Fibroblast of skin of right biceps (primary cell): ENCODE measurements around the gene ADAMTSL1.
A peak's percentile ranks its signal among the peaks of the same experiment; 100 is the strongest.

ENCODE experiments used
- DNase-seq: peaks from one replicate; pipeline ENCODE4 v3.0.0-alpha.2; 2013

The ADAMTSL1 gene

DNA sequence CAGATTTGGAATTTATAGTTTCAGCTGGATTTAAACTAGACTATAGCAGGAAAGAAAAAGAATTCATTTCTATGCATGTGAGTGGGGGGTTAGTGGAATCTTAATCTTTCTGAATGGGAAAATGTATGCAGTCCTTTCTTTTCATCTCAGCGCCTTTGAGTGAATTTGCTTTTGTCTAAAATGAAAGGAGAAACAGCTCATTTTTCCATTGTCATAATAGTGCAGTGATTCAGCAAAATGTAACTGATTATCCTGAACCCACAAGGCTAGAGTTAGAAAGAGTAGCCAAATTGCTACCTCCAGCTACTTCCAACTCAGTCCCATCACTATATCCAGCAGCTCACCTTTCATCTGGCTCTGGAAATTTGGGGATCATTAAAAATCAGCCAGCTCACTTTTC, 134.4 kb downstream of the ADAMTSL1 start:
- DNase-seq, result no peak

DNA sequence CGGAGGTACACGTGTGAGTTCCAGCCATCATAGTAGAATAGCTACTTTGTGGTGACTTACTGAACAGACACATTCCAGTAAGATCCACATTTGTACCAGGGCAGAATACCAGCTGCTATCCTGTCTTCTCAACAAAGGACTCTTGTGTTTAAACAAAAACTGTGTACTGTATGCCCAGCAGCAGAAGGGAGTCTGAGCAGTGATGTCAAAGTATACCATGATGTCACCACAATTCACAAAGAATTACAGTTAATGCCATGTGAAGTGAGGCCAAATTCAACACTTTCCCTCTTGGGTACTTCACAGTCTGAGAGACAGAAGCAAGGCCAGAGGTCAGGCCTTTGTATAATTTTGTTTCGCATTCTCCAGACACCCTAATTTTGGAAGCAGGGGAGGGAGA, 137.0 kb downstream of the ADAMTSL1 start:
- DNase-seq, result no peak

- DNase-seq, result no peak
These were observed 138.0 kb downstream of the ADAMTSL1 start for GRCh38 chr9:18611971-18612370.

DNA sequence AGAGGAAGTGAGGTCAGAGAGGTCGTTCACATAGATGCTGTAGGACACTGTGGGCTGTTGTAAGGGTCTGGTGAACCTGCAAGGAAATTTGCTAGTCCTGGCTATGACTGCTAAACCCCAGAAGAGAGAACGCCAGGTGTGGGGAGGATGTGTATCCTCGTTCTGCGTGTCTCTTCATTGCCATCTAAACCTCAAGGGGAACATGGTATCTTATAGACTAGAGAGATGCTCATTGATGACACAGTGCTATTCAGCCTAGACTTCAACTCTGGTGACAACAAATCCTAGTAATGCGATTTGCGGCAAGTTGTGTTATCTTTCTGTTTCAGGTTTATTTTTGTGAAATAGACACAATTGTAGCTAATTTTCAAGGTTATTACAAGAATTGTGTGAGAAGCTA, 140.2 kb downstream of the ADAMTSL1 start:
- no peak for DNase-seq

DNA sequence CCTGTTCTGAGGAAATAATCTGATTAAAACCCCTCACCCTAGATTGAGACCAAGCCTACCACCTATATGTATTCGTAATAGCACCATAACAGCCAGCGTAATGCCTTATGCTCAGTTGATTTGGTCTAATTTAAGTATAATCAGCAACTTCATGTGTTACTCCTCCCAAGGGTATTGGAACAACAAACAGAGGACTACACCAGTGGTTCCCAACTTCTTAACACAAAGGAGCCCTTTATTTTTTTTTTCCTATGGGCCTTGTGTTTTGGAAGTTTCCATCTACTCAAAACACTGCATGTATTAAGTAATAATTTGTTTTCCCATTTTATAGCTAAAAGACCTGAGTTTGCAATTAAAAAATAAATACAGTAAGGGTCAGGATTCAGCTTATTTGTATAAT, 140.7 kb downstream of the ADAMTSL1 start:
- no peak for DNase-seq

DNA sequence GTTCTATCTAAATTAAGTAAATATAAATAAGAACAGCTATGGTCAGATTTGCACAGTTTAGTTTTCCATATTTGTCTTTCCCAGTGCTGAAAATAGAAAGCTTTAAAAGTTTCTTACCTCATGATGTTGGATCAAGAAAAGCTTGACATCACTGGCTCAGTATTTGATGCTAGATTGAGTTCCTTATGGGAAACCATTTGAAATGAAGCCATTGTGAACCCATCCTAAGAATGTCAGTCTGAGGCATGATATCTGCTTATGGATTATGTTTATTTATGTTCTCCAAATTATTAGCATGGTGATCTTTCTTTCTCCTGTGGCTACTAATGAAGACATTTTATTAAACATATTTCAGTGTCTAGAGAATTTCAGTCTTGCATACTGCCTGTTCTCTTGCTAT, 143.0 kb downstream of the ADAMTSL1 start:
- no peak for DNase-seq

- no peak for DNase-seq
These were observed 143.8 kb downstream of the ADAMTSL1 start for GRCh38 chr9:18617759-18618158.

DNA sequence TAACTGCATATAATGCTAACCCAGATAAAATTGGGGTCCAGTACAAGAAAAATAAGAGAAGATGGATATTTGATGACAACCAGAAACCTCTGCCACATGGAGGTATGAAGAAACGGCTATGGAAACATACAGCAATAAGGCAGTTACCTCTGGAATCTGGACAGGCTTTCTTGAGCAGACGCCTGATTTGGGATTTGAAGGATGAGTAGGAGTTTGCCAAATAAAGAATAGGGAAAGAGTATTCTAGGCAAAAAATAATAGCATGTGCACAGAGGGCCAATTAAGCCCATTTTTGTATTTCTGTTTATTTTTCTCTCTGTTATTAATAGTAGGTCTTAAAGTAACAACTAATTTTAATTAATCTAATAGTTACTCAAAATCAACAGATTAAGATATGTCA, 144.9 kb downstream of the ADAMTSL1 start:
- no peak for DNase-seq

DNA sequence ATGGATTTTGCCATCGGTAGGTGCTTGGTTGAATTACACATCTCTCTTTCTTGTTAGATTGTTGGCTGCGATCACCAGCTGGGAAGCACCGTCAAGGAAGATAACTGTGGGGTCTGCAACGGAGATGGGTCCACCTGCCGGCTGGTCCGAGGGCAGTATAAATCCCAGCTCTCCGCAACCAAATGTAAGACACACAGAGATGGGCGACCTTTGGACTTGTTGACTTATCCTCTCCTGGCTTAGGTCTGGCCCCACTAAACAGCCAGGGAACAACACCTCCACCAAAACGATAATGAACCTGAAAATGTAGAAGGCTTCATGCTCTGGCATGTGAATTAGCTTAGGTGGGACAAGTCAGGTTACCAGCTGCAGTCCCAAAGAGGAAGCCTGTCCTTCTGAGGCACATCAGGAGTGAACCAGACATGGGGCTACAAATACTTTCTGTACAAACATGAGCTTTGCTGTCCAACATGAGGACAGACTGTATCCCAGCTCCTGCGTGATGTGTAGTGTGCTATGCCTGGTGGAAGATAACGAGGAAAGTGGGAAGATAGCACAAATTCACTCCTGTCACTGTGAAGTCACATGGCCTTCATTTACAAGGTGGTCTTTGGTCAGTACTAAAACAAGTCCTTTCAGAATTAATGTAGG, 148.4 kb downstream of the ADAMTSL1 start:
- no peak for DNase-seq

DNA sequence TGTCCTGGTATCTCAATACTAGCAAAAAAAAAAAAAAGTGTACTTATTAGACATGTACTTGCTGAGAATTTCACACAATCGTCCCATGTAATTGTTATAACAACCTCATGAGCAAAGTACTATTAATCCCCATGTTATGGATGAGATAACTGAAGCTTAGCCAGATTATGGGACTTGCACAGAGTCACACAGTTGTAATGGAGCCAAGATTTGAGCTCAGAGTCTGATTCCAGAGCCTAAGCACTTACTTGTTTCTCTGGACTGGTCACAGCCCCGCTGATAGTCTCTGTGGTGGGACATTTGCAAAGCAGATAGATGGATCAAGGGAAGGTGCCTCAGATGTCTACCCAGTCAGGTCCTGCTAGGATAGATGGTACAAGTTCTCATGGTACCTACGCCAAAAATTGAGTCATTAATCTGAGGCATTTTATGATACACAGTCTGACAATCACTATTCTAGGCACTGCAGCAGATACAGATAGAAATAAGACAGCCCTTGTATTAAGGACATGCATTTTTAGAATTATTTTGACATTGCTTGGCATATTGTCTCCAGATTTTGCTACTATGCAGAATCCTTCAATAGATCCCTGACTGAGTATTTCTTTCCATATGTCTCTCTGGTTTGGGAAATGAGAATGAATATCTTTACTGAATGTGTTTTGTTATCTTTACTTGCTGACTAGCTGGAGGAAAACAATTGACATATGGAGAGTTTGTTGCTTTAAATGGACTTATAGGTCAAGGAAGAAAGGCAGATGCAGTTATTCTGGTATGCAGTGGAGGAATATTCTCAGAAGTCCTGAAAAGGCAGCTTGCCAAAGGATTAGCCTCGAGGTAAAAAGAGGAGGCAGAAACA, 149.5 kb downstream of the ADAMTSL1 start:
- DNase-seq, result peak; percentile 42

DNA sequence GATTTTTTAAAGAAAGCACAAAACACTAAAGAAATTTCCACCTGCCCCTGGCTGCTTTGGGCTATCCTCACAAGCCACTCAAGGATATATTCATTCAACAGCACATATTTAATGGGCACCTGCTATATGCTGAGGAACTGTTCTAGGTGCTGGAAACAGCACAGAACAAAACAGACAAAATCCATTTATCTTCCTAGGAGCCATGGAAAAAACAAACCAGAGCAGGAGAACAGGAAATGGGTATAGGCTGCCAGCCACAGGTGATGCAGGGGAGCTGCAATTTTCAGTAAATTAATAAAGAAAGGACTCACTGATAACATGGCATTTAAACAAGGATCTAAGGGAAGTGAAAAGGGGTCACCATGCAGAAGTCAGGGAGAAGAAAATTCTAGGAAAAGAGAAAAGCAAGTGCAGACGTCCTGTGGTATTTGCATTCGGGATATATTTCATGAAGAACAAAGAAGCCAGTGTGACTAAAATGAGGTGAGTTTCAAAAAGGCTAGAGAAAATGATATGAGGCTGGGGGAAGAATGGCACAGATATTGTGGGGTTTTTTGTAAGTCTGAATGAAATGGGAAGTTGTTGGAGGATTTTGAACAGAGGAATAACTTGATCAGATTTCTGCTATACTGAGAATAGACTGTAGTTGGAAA, 152.2 kb downstream of the ADAMTSL1 start:
- DNase-seq, result no peak

DNA sequence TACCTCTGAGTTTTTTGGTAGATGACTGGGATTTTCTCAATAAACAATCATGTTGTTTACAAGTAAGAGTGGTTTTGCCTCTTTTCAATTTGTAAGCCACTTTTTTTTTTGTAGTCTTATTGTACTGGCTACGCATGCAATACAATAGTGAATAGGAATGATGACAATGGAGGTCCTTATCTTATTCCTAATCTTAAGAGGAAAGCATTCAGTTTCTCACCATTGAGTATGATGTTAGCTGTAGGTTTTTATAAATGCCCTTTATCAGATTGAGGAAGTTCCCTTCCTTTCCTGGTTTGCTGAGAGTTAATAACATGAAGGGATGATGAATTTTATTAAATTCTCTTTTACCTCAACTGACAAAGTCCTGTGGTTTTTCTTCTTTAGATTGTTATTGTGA, 155.2 kb downstream of the ADAMTSL1 start:
- DNase-seq, result no peak

DNA sequence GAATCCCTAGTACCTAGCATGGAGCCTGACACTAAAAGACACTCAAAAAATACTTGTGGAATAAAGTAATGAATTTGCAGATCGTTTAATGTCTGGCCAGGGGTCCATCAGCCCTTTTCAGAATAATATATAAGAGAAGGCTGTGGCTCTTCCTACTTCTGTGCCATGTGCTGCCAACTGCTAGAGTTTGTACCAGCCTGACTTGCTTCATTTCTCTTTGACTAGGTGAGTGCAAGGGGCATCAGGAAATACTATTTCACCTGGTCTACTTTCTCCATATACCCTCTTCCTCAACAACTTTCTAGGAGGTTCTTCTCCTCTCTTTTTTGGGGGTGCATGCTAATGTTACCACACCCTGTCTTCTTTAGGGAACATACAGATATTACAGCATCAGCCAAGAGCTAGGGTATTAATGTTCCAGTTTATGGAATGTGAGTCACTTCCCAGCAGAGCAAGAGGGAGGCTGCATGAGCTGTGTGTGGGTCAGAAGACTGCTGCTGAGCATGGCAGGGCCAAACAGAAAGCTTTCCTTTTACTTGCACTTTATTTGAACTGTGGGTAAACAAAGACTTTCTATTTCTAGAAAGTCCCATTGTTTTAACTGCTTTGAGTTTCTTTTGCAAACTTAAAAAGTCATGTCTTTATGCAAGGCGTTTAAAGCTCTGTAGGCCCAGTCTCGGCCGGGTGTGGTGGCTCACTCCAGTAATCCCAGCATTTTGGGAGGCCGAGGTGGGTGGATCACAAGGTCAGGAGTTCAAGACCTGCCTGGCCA, 158.9 kb downstream of the ADAMTSL1 start:
- DNase-seq, result peak; percentile 84

DNA sequence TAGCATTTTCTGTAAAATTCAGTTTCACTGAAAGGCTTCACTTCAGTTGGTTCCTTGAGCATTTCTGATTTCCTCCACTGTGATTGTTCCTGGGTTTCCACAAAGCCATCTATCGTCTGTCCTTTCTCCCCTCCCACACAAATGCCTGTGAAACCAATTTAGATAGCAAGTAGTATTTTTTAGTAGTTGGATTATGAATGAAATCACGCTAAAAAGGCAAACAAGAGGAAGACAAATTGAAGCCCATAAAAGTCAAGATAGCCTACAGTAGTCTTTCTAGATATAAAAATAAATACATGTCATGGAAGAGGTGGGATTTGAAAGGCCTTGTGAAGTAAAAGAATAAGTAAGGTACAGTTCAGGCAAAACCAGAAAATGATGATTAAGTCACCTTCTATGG, 162.8 kb downstream of the ADAMTSL1 start:
- no peak for DNase-seq

- peak; percentile 65 for DNase-seq
These were observed 164.7 kb downstream of the ADAMTSL1 start for GRCh38 chr9:18638371-18639249.

- no peak for DNase-seq
These were observed 166.0 kb downstream of the ADAMTSL1 start for GRCh38 chr9:18639911-18640310.

GRCh38 chr9:18658804-18659705, 185.1 kb downstream of the ADAMTSL1 start:
- DNase-seq, result peak; percentile 86

GRCh38 chr9:18660001-18660400, 186.0 kb downstream of the ADAMTSL1 start:
- DNase-seq, result no peak

DNA sequence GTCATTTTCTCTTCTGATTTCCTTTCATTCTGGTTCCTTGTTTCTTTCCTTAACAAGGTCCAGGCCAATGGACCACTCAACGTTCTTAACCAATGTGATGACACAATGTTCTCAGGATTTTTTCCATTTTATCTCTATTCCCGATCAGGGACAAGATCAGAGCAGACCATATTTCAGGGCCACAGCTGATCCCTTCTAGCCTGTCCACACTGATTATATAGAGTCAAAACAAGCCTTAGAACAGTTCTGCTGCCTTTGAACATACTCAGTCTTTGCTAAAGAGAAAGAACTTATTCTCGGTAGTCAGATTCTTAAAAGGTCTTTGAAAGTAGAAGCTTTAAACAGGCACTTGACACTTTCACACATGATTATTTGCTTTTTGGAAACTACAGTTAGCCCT, 188.4 kb downstream of the ADAMTSL1 start:
- no peak for DNase-seq

- DNase-seq, result no peak
These were observed 192.0 kb downstream of the ADAMTSL1 start for GRCh38 chr9:18665947-18666346.

- DNase-seq, result peak; percentile 35
These were observed 192.4 kb downstream of the ADAMTSL1 start for GRCh38 chr9:18666348-18666747.
